Endothelial cell of umbilical vein (primary cell): ENCODE data around the gene IQCH. TPM values are rescaled to one million over a fixed set of nuclear protein-coding genes. Genes with fewer than 3 reads are reported as not detected.

Source experiments
- BruUV-seq: library from RNA; stranded (reverse); fragments of 400-500 nt; replicated peaks from 2 replicates; lab custom pipeline; 2021; lab: Mats Ljungman, UMichigan
- CTCF ChIA-PET: fragments of 300-600, 350-600 bp; sonication (Branson Sonifier 250); formaldehyde crosslinking; loops from one replicate; lab custom pipeline; 2021; ENCODE audit warnings: antibody characterized with exemption, inconsistent platforms; lab: Charles Lee
- POLR2A ChIA-PET: fragments of 300-600, 350-600 bp; sonication (Branson Sonifier 250); formaldehyde crosslinking; loops from one replicate; lab custom pipeline; 2021; ENCODE audit warnings: antibody characterized with exemption, inconsistent platforms; lab: Charles Lee
- DNase-seq: peaks from one replicate; pipeline ENCODE4 v3.0.0-alpha.2; 2011; ENCODE audit warnings: low read depth, low spot score
- FAIRE-seq: peaks from 2 replicates; lab custom pipeline; 2011; peaks lifted over from hg19 to GRCh38; lab: Jason Lieb, UNC
- H2AFZ ChIP-seq: 2 replicates; pipeline ENCODE4 v1.6.0; 2012; ENCODE audit warnings: low read depth, low read length, control low read depth, inconsistent platforms
- H3K27ac ChIP-seq: 2 replicates; pipeline ENCODE4 v1.5.1; 2011; ENCODE audit warnings: low read depth, mild to moderate bottlenecking, control low read depth, low read length, moderate library complexity; ENCODE audit not compliant: insufficient read depth
- H3K27me3 ChIP-seq, 2 experiments: 2 replicates each; pipeline versions ENCODE4 v1.6.0 to v1.6.1; 2011; ENCODE audit warnings: low read length in 2 of 2, mixed read lengths in 1 of 2; ENCODE audit not compliant: control insufficient read depth in 2 of 2, insufficient read depth in 2 of 2
- H3K36me3 ChIP-seq, 2 experiments: 2 replicates in 1 of 2; 3 replicates in 1 of 2; pipeline ENCODE4 v1.5.1; 2011; ENCODE audit warnings: low read length in 2 of 2, mild to moderate bottlenecking in 1 of 2, moderate library complexity in 1 of 2; ENCODE audit not compliant: control insufficient read depth in 2 of 2, insufficient read depth in 2 of 2; ENCODE audit errors: extremely low read depth in 1 of 2
- H3K4me1 ChIP-seq: 3 replicates; pipeline ENCODE4 v1.5.1; 2011; ENCODE audit warnings: mild to moderate bottlenecking, low read length; ENCODE audit not compliant: control insufficient read depth, insufficient read depth; ENCODE audit errors: extremely low read depth
- H3K4me2 ChIP-seq: 2 replicates; pipeline ENCODE4 v1.6.1; 2011; ENCODE audit warnings: low read length, control low read depth, mixed read lengths; ENCODE audit not compliant: insufficient read depth
- H3K4me3 ChIP-seq, 3 experiments: fragments of 200-600 bp in 1 of 3; sonication (generic), shearing (Covaris generic) in 1 of 3; replicated peaks in 1 of 3; 2 replicates each; pipeline ENCODE4 v1.5.1; 2011 to 2016; ENCODE audit warnings: control low read depth in 3 of 3, low read length in 3 of 3, mild to moderate bottlenecking in 2 of 3, inconsistent platforms in 1 of 3, low read depth in 1 of 3, moderate library complexity in 1 of 3; ENCODE audit not compliant: insufficient read depth in 1 of 3
- H3K79me2 ChIP-seq: 2 replicates; pipeline ENCODE4 v1.6.0; 2012; ENCODE audit warnings: low read length, inconsistent platforms; ENCODE audit not compliant: control insufficient read depth, insufficient read depth
- H3K9ac ChIP-seq: replicated peaks from 2 replicates; pipeline ENCODE3; 2011; ENCODE audit warnings: low read length, control low read depth; ENCODE audit not compliant: insufficient read depth; ENCODE audit errors: extremely low read depth
- H3K9me1 ChIP-seq: replicated peaks from 3 replicates; pipeline ENCODE4 v1.6.0; 2011; ENCODE audit warnings: mild to moderate bottlenecking, low read length; ENCODE audit not compliant: control insufficient read depth, insufficient read depth; ENCODE audit errors: extremely low read depth
- H3K9me3 ChIP-seq: replicated peaks from 2 replicates; pipeline ENCODE4 v1.5.1; 2012; ENCODE audit warnings: low read length, inconsistent platforms; ENCODE audit not compliant: control insufficient read depth, insufficient read depth
- H4K20me1 ChIP-seq: replicated peaks from 2 replicates; pipeline ENCODE3; 2011; ENCODE audit warnings: mild to moderate bottlenecking, low read length; ENCODE audit not compliant: control insufficient read depth, insufficient read depth; ENCODE audit errors: extremely low read depth
- CTCF ChIP-seq, 2 donors: IDR thresholded peaks; 1 replicate in 1 of 2; 2 replicates in 1 of 2; pipeline ENCODE4 v1.5.1; 2011; ENCODE audit warnings: low read length in 2 of 2, mild to moderate bottlenecking in 2 of 2, moderate library complexity in 2 of 2, control low read depth in 1 of 2, inconsistent platforms in 1 of 2, low read depth in 1 of 2; ENCODE audit not compliant: insufficient read depth in 1 of 2; ENCODE audit errors: extremely low read depth in 1 of 2
- EZH2 ChIP-seq: IDR thresholded peaks from 2 replicates; pipeline ENCODE4 v1.6.1; 2012; ENCODE audit warnings: borderline replicate concordance, low read depth, mild to moderate bottlenecking, moderate library complexity, low read length, inconsistent platforms; ENCODE audit not compliant: severe bottlenecking
- FOS ChIP-seq: IDR thresholded peaks from 2 replicates; pipeline ENCODE4 v1.6.1; 2011; ENCODE audit warnings: mild to moderate bottlenecking, low read length, moderate library complexity, borderline replicate concordance; ENCODE audit not compliant: insufficient read depth
- GATA2 ChIP-seq: IDR thresholded peaks from 2 replicates; pipeline ENCODE4 v1.7.0; 2011; ENCODE audit warnings: low read depth, mild to moderate bottlenecking, moderate library complexity, mixed read lengths, low read length; ENCODE audit not compliant: insufficient read length, insufficient read depth
- JUN ChIP-seq: IDR thresholded peaks from 2 replicates; pipeline ENCODE4 v1.6.1; 2011; ENCODE audit warnings: borderline replicate concordance, low read depth; ENCODE audit not compliant: insufficient read length, insufficient read depth
- MYC ChIP-seq: IDR thresholded peaks from one replicate; pipeline ENCODE4 v1.6.1; 2011; ENCODE audit warnings: mild to moderate bottlenecking, low read depth, low read length
- POLR2A ChIP-seq: IDR thresholded peaks from 2 replicates; pipeline ENCODE4 v1.6.1; 2012; ENCODE audit warnings: low read depth, mild to moderate bottlenecking, control low read depth, low read length
- POLR2AphosphoS5 ChIP-seq: IDR thresholded peaks from 2 replicates; pipeline ENCODE4 v1.6.1; 2012; ENCODE audit warnings: low read depth, mild to moderate bottlenecking, control low read depth, low read length, moderate library complexity; ENCODE audit not compliant: insufficient read depth
- dilution Hi-C: fragments of 300-500 bp; cut with MboI; formaldehyde crosslinking; loops from one replicate; pipeline ENCODE4 v1.15.0; 2019; ENCODE audit warnings: low sequenced_read_pairs; ENCODE audit not compliant: extremely low pct_ligation_motif_present
- intact Hi-C: fragments of 100-400 bp; cut with micrococcal nuclease; formaldehyde crosslinking; loops from one replicate; pipeline ENCODE4 v1.10.0; 2022
- polyA plus RNA-seq, 4 experiments: library from polyadenylated mRNA; depleted of rRNA in 3 of 4; stranded (reverse) in 3 of 4; unstranded in 1 of 4; fragments of >200 nt; gene quantifications; 2 replicates each; pipeline versions ENCODE4 v1.2.1 to v1.2.3, GENCODE V29; 2011 to 2012; ENCODE audit warnings: missing spikeins in 1 of 4
- total RNA-seq: library from RNA; stranded (reverse); gene quantifications from 2 replicates; pipeline ENCODE4 v1.2.3, GENCODE V29; 2021
- TF ChIP-seq, protein P1 (sequence below): IDR thresholded peaks from 2 replicates; pipeline ENCODE4 v1.6.1; 2011; ENCODE audit not compliant: insufficient read depth, insufficient read length

Gene IQCH
- total and polyA plus RNA-seq, 2 donors (not counting 3 experiments of a cell fraction or from before 2014, with no cell fraction given) = 0.29 to 0.51 TPM

DNA sequence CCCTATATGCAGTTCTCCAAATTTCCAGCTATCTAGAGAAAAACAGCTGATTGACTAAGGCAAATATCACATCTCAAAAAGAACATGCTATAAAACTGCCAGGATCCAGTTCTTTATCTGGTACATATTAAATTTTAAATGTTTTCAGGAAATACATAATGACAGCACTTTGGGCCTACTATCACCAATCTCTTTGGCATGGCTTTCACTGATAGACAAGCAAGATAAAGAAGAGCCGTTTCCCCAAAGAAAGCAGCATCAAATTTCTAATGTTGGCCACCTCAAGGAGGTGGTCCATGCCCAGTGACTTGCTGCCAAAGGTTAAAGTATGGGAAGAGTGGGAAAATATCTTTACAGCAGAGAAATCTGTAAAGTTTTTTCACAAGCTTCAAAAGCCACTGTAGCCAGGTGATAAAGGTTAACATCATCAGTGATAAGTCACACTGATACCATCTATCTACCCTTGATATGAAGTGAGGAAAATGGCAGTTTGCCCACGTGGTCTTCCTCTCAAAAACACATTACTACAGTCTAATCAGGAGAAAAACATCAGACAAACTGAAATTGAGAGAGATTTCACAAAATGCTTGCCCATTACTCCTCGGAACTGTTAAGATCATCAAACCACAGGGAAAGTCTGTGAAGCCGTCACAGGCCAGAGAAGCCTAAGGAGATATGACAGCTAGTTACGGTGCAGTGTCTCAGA, 220.0 kb downstream of the IQCH start:
- dilution Hi-C loops = no loop called here
- no TSS peak for BruUV-seq
- Histone ChIP-seq H3K79me2 (no peaks in the 10 kb centered on the region), H3K4me2 (no peak overlapping the region), H3K9me1 (no peaks in the 10 kb centered on the region), H3K4me1 (no peaks in the 10 kb centered on the region), H3K27me3 (peaks cover 0 to 2% of the 10 kb centered on the region in 2 experiments), H3K36me3 (no peaks in the 10 kb centered on the region), H3K27ac (no peak overlapping the region), H3K9me3 (no peaks in the 10 kb centered on the region), H3K4me3 (no peak overlapping the region), H3K9ac (no peak overlapping the region), H4K20me1 (no peaks in the 10 kb centered on the region), H2AFZ (no peak overlapping the region)
- FAIRE-seq (no peak), DNase-seq (no peak)
- no peak for TF ChIP-seq FOS
- TF ChIP-seq MYC = no peak
- TF ChIP-seq POLR2AphosphoS5 = no peak
- TF ChIP-seq, protein P1, sequence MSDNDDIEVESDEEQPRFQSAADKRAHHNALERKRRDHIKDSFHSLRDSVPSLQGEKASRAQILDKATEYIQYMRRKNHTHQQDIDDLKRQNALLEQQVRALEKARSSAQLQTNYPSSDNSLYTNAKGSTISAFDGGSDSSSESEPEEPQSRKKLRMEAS = no peak
- no peak for TF ChIP-seq GATA2
- no peak for TF ChIP-seq EZH2
- TF ChIP-seq POLR2A = no peak
- TF ChIP-seq JUN = no peak
- TF ChIP-seq CTCF (IDR thresholded peaks at IDR 0.05; ENCODE audit: extremely low read depth in 1 of 2, insufficient read depth in 1 of 2, low read depth in 1 of 2, low read length in 2 of 2) = no peak
- intact Hi-C loops = no loop called here
- CTCF ChIA-PET = interaction anchor here (1.4 kb wide), 1 partner anchor 17 kb away, joined by 5 read pairs; no protein-coding TSS in a partner anchor
- POLR2A ChIA-PET = no interaction called here
